Measurements from ENCODE around the gene GORASP1.

DNA sequence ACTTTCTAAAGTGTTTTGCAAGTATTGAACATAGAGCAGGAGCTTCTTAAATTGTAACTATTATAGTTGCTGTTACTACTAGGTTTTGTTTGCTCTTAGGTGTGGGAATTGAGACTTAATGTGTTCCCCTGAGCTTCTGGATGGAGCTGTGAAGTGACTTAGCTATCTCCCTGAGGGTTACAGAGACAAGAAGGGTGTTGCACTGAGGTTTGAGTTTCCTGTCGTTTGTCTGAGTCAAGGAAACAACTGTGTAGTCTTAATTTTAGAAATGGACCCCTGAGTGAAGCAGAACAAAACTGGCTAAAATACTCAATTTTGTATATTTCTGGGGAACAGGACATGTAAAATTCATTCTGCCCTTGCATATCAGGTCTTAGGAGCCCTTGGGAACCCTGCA, 20.5 kb upstream of the GORASP1 start:
- TF ChIP-seq, protein P1, sequence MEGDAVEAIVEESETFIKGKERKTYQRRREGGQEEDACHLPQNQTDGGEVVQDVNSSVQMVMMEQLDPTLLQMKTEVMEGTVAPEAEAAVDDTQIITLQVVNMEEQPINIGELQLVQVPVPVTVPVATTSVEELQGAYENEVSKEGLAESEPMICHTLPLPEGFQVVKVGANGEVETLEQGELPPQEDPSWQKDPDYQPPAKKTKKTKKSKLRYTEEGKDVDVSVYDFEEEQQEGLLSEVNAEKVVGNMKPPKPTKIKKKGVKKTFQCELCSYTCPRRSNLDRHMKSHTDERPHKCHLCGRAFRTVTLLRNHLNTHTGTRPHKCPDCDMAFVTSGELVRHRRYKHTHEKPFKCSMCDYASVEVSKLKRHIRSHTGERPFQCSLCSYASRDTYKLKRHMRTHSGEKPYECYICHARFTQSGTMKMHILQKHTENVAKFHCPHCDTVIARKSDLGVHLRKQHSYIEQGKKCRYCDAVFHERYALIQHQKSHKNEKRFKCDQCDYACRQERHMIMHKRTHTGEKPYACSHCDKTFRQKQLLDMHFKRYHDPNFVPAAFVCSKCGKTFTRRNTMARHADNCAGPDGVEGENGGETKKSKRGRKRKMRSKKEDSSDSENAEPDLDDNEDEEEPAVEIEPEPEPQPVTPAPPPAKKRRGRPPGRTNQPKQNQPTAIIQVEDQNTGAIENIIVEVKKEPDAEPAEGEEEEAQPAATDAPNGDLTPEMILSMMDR (IDR thresholded peaks at IDR 0.05; ENCODE audit: control extremely low read depth in 1 of 3, insufficient read depth in 1 of 3, low read depth in 1 of 3, low read length in 3 of 3): no peak
- TF ChIP-seq, protein P2, sequence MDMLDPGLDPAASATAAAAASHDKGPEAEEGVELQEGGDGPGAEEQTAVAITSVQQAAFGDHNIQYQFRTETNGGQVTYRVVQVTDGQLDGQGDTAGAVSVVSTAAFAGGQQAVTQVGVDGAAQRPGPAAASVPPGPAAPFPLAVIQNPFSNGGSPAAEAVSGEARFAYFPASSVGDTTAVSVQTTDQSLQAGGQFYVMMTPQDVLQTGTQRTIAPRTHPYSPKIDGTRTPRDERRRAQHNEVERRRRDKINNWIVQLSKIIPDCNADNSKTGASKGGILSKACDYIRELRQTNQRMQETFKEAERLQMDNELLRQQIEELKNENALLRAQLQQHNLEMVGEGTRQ (IDR thresholded peaks at IDR 0.05; ENCODE audit: low read length): no peak
- TF ChIP-seq CBX5 (IDR thresholded peaks at IDR 0.05; ENCODE audit: low read depth, low read length): no peak
- no peak for TF ChIP-seq POLR2AphosphoS5 (IDR thresholded peaks at IDR 0.05; ENCODE audit: low read depth, low read length)
- no peak for TF ChIP-seq EZH2 (IDR thresholded peaks at IDR 0.05; ENCODE audit: low read depth, low read length, severe bottlenecking)
- TF ChIP-seq HDAC2 (IDR thresholded peaks at IDR 0.05; ENCODE audit: borderline replicate concordance in 1 of 2, low read depth in 2 of 2, low read length in 2 of 2): no peak
- no peak for TF ChIP-seq KDM5A (IDR thresholded peaks at IDR 0.05; ENCODE audit: low read length)
- TF ChIP-seq, protein P3, sequence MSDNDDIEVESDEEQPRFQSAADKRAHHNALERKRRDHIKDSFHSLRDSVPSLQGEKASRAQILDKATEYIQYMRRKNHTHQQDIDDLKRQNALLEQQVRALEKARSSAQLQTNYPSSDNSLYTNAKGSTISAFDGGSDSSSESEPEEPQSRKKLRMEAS (IDR thresholded peaks at IDR 0.05): no peak
- TF ChIP-seq POLR2A (IDR thresholded peaks at IDR 0.05; ENCODE audit: control extremely low read depth in 1 of 2, low read depth in 2 of 2, low read length in 2 of 2): no peak
- TF ChIP-seq RAD21 (IDR thresholded peaks at IDR 0.05 in 1 of 2, conservative IDR thresholded peaks at IDR 0.05 in 1 of 2; ENCODE audit: low read depth in 2 of 2, low read length in 2 of 2): no peak

Measured in H1 (cell line).